GM12891 (cell line): ENCODE data around the gene CTH.

Experiments used
- POLR2A ChIP-seq: IDR thresholded peaks from 2 replicates; pipeline ENCODE4 v1.6.1; 2011; ENCODE audit warnings: low read depth, low read length, control low read depth
- POLR2AphosphoS5 ChIP-seq: IDR thresholded peaks from 2 replicates; pipeline ENCODE4 v1.6.1; 2011; ENCODE audit warnings: low read depth, low read length, control low read depth

DNA sequence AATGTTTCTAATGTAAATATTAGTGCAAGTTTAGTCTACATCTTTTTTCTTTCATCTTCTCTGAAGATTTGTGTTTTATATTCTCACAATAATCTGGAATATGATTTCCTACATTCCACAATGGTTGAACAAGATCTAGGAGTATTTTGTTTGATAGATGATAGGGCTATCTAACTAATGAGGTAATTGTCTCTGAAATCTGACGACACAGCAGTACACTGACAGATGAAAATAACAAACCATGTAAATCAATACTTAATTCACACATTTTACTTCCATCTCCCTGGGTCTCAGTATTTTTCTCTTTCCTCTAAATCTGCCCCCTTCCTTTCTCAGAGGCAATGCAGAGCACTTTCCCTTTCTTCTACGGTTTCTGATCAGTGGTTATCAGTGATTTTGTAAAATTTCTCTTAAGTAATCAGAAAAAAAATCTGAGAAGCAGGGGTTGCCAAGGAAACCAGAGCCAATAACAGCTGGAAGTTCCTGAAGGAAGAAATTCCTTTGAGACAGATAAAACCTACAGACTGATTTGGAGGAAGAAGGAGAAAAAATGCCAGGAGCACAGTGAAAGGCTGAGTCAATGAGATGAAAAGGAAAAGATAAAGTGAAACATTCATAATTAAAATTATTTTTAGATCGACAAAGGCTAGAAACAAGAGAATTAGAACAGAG lies 49.2 kb upstream of the CTH start:
- no peak for TF ChIP-seq POLR2AphosphoS5
- TF ChIP-seq POLR2A: no peak
